ENCODE measurements around the gene MRPL22. TPM values are rescaled to one million over a fixed set of nuclear protein-coding genes. Genes with fewer than 3 reads are reported as not detected.
"Not testable (repeated sequence)": the region's sequence is repeated elsewhere in the genome, so short reads cannot be mapped to it uniquely, and the experiment has no call there.

The MRPL22 gene
- total and polyA plus RNA-seq, 9 donors: 29.0 to 39.6 (median 34.9) TPM

DNA sequence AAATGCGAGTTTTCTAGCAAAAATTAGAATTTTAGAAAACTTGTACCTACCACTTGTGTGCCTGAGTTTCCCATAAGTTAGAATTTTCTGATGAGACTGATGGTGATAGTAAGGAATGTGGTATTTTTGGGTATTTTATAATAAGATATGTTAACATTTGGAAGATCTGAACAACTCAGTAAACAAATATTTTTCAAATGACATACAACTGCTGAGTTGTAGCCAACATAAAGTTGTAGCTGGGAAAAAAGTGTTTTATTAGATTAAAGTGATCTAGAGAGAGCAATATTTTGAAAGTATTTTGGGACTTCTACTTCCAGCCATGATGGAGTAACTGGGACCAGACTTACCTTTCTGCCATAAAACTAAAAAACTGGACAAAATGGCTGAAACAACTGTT, 40.8 kb upstream of the MRPL22 start:
- H3K36me3 ChIP-seq (ENCODE audit: control insufficient read depth, insufficient read depth, low read length): peaks cover 55% of the 10 kb centered on the region
- no peak overlapping the region for H3K4me3 ChIP-seq (ENCODE audit: low read length)
- no CpG with 5 or more reads among the region's 1 CpG for WGBS (ENCODE audit: insufficient coverage)
- H3K27me3 ChIP-seq (ENCODE audit: control insufficient read depth, insufficient read depth, low read length): no peaks in the 10 kb centered on the region
- H3K9me3 ChIP-seq (replicated peaks; ENCODE audit: control insufficient read depth, low read depth, low read length): no peaks in the 10 kb centered on the region
- H3K27ac ChIP-seq (ENCODE audit: low read length): no peak overlapping the region
- DNase-seq: peak; percentile 50
- peaks cover 2% of the 10 kb centered on the region for H3K4me1 ChIP-seq (ENCODE audit: control insufficient read depth, insufficient read depth, low read length)

DNA sequence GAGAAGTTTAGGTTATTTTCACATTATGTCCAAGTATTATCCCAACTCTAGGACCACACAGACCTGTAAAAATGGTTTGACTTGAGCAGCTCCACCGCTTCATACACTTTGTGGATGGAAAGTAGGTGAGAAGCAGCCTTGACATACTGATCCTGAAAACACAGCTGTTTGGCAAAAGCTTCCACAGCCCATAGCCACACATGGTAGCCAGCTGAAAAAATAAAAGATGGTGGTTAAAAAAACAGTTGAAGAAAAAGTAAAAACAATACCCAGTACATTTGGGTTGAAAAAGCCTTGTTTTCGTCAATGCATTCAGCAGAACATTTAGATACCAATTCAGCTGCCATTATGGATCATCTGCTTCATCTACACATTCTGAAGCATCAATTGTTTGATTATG, 39.6 kb upstream of the MRPL22 start:
- no peak overlapping the region for H3K4me3 ChIP-seq (ENCODE audit: low read length)
- H3K27ac ChIP-seq (ENCODE audit: low read length): no peak overlapping the region
- H3K4me1 ChIP-seq (ENCODE audit: control insufficient read depth, insufficient read depth, low read length): peaks cover 2% of the 10 kb centered on the region
- peaks cover 52% of the 10 kb centered on the region for H3K36me3 ChIP-seq (ENCODE audit: control insufficient read depth, insufficient read depth, low read length)
- H3K9me3 ChIP-seq (replicated peaks; ENCODE audit: control insufficient read depth, low read depth, low read length): no peaks in the 10 kb centered on the region
- H3K27me3 ChIP-seq (ENCODE audit: control insufficient read depth, insufficient read depth, low read length): no peaks in the 10 kb centered on the region
- peak; percentile 12 for DNase-seq
- no CpG with 5 or more reads among the region's 2 CpGs for WGBS (ENCODE audit: insufficient coverage)

DNA sequence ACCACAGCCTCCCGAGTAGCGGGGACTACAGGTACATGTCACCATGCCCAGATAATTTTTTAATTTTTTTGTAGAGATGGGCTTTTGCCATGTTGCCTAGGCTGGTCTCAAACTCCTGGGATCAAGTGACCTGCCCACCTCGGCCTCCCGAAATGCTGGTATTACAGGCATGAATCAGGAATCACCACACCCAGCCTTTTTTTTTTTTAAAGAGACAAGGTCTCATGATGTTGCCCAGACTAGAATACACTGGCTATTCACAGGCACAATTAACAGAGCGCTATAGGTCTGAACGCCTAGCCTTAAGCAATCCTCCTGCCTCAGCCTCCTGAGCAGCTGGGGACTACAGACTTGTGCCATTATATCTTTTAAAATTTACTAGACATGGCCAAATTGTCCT, 39.0 kb upstream of the MRPL22 start:
- Histone ChIP-seq H3K4me3 (ENCODE audit: low read length) (no peak overlapping the region), H3K27me3 (ENCODE audit: control insufficient read depth, insufficient read depth, low read length) (no peaks in the 10 kb centered on the region), H3K36me3 (ENCODE audit: control insufficient read depth, insufficient read depth, low read length) (peaks cover 52% of the 10 kb centered on the region), H3K9me3 (replicated peaks; ENCODE audit: control insufficient read depth, low read depth, low read length) (no peaks in the 10 kb centered on the region), H3K27ac (ENCODE audit: low read length) (no peak overlapping the region), H3K4me1 (ENCODE audit: control insufficient read depth, insufficient read depth, low read length) (peaks cover 2% of the 10 kb centered on the region)
- WGBS (ENCODE audit: insufficient coverage): 86% methylated on average over 4 of the region's 6 CpGs
- no peak for DNase-seq

- WGBS (ENCODE audit: insufficient coverage): no CpG with 5 or more reads among the region's 7 CpGs
- not testable (repeated sequence) for DNase-seq; H3K9me3 ChIP-seq (replicated peaks; ENCODE audit: control insufficient read depth, low read depth, low read length); H3K4me1 ChIP-seq (ENCODE audit: control insufficient read depth, insufficient read depth, low read length); H3K27me3 ChIP-seq (ENCODE audit: control insufficient read depth, insufficient read depth, low read length); H3K4me3 ChIP-seq (ENCODE audit: low read length); H3K27ac ChIP-seq (ENCODE audit: low read length)
- peaks cover 57% of the 10 kb centered on the region for H3K36me3 ChIP-seq (ENCODE audit: control insufficient read depth, insufficient read depth, low read length)
Measured at GRCh38 chr5:154905601-154906000, 35.3 kb upstream of the MRPL22 start.

DNA sequence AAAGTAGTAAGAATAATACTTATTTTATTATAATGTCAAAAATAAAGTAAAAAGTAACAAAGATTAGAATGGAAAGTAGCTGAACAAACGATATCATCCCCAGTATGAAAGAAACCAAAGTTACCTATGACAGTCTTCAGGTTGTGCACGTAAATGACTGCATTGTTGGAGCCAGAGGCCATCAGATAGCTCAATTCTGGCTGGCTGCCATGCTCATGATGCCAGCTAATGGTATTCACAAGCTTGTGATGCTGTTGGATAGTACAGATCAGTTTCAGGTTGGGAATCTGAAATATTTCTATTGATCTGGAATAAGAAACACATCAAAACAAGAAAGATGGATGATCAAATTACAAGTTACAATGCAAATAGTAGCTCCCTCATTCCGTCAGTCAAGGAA, 24.0 kb upstream of the MRPL22 start:
- no peaks in the 10 kb centered on the region for H3K9me3 ChIP-seq (replicated peaks; ENCODE audit: control insufficient read depth, low read depth, low read length)
- no peak overlapping the region for H3K4me3 ChIP-seq (ENCODE audit: low read length)
- WGBS (ENCODE audit: insufficient coverage): 80% methylated on average over 1 of the region's 3 CpGs
- no peaks in the 10 kb centered on the region for H3K27me3 ChIP-seq (ENCODE audit: control insufficient read depth, insufficient read depth, low read length)
- H3K36me3 ChIP-seq (ENCODE audit: control insufficient read depth, insufficient read depth, low read length): peaks cover 46% of the 10 kb centered on the region
- H3K4me1 ChIP-seq (ENCODE audit: control insufficient read depth, insufficient read depth, low read length): no peaks in the 10 kb centered on the region
- H3K27ac ChIP-seq (ENCODE audit: low read length): no peak overlapping the region
- DNase-seq: no peak

GRCh38 chr5:154917757-154918156, 23.1 kb upstream of the MRPL22 start:
- Histone ChIP-seq H3K27me3 (ENCODE audit: control insufficient read depth, insufficient read depth, low read length) (no peaks in the 10 kb centered on the region), H3K4me3 (ENCODE audit: low read length) (no peak overlapping the region), H3K9me3 (replicated peaks; ENCODE audit: control insufficient read depth, low read depth, low read length) (no peaks in the 10 kb centered on the region), H3K36me3 (ENCODE audit: control insufficient read depth, insufficient read depth, low read length) (peaks cover 38% of the 10 kb centered on the region), H3K27ac (ENCODE audit: low read length) (no peak overlapping the region), H3K4me1 (ENCODE audit: control insufficient read depth, insufficient read depth, low read length) (no peaks in the 10 kb centered on the region)
- 95% methylated on average over 2 of the region's 4 CpGs for WGBS (ENCODE audit: insufficient coverage)
- no peak for DNase-seq

DNA sequence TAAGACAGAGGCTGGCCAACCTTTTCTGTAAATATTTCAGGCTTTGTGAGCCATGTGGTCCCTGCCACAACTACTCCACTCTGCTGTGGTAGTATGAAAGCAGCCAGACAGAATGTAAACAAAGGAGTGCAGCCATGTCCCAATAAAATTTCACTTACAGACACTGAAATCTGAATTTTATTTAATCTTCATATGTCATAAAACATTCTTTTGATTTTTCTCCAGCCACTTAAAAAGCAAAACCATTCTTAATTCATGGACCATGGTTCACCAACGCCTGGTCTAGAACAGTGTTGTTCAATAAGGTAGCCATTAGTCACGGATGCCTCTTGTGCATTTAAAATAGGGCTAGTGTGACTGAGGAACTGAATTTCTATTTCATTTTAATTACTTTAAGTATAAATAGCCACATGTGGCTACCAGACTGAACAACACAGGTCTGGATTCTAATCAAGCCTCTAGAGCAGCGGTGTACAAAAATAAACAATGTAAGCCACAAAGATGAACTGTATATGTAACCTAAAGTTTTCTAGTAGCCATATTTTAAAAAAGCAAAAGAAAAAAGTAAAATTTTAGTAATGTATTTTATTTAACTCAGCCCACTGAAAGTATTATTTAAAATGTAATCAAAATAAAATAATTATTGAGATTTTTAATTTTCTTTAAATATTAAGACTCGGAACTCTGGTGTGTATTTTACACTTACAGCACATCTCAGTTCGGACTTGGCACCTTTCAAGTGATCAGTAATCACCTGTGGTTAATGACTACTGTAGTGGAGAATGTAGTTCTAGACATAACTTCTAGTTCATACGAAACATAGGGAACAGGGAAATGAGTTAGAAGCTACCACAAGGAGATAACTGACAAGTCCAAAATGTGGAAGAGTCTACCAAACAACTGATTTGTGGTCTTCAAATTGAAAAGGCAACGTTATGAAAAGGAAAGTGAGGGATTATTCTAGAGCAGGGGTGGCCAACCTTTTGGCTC, 17.1 kb upstream of the MRPL22 start:
- Histone ChIP-seq H3K4me1 (ENCODE audit: control insufficient read depth, insufficient read depth, low read length) (no peaks in the 10 kb centered on the region), H3K36me3 (ENCODE audit: control insufficient read depth, insufficient read depth, low read length) (peaks cover 43% of the 10 kb centered on the region), H3K9me3 (replicated peaks; ENCODE audit: control insufficient read depth, low read depth, low read length) (no peaks in the 10 kb centered on the region), H3K4me3 (ENCODE audit: low read length) (no peak overlapping the region), H3K27ac (ENCODE audit: low read length) (no peak overlapping the region), H3K27me3 (ENCODE audit: control insufficient read depth, insufficient read depth, low read length) (no peaks in the 10 kb centered on the region)
- 80% methylated on average over 1 of the region's 7 CpGs for WGBS (ENCODE audit: insufficient coverage)
- no peak for DNase-seq

DNA sequence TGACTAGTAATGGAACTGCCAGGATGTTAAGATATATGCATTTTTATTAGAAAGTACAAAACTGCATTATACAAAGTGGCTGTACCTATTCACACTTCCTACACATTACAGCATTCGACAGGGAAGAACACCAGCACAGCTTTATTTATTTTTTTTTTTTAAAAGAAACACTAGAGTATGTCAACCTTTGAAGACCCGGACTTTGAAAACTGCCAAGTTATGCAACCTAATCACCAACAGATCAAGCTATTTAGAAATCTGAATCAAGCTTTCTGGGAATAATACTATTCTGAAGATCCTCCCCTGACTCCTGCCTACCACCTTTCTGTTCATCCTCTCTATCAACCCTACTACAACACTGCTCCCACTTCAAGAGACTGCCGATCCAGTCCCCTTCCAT, 7.3 kb upstream of the MRPL22 start:
- Histone ChIP-seq H3K4me1 (ENCODE audit: control insufficient read depth, insufficient read depth, low read length) (peaks cover 11% of the 10 kb centered on the region), H3K9me3 (replicated peaks; ENCODE audit: control insufficient read depth, low read depth, low read length) (no peaks in the 10 kb centered on the region), H3K27ac (ENCODE audit: low read length) (no peak overlapping the region), H3K36me3 (ENCODE audit: control insufficient read depth, insufficient read depth, low read length) (peaks cover 26% of the 10 kb centered on the region), H3K4me3 (ENCODE audit: low read length) (no peak overlapping the region), H3K27me3 (ENCODE audit: control insufficient read depth, insufficient read depth, low read length) (no peaks in the 10 kb centered on the region)
- 86% methylated on average over 2 of the region's 3 CpGs for WGBS (ENCODE audit: insufficient coverage)
- no peak for DNase-seq

DNA sequence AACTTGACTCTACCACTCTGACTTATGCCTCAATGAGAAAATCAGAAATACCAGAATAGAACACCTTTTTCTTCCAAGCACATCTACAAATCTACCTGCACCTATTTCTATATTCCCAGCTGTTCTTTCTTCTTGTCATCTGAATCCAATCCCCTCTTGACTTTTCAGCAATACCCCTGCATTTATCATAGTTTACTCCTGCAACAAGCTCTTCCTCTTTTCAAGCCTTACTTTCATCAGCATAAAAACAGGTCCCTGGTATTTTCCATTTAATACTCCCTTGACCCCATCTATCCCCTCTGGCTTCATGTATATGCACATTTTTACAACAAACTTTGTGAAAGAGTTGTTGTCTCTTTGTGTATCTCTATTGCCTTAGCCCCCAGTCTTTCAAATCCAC, 6.0 kb upstream of the MRPL22 start:
- Histone ChIP-seq H3K9me3 (replicated peaks; ENCODE audit: control insufficient read depth, low read depth, low read length) (no peaks in the 10 kb centered on the region), H3K27me3 (ENCODE audit: control insufficient read depth, insufficient read depth, low read length) (no peaks in the 10 kb centered on the region), H3K4me3 (ENCODE audit: low read length) (no peak overlapping the region), H3K4me1 (ENCODE audit: control insufficient read depth, insufficient read depth, low read length) (peaks cover 11% of the 10 kb centered on the region), H3K27ac (ENCODE audit: low read length) (no peak overlapping the region), H3K36me3 (ENCODE audit: control insufficient read depth, insufficient read depth, low read length) (peaks cover 19% of the 10 kb centered on the region)
- no peak for DNase-seq

GRCh38 chr5:154937186-154937717, 3.6 kb upstream of the MRPL22 start:
- peak overlapping the region; percentile 75 for H3K27ac ChIP-seq (ENCODE audit: low read length)
- no peaks in the 10 kb centered on the region for H3K9me3 ChIP-seq (replicated peaks; ENCODE audit: control insufficient read depth, low read depth, low read length)
- peaks cover 15% of the 10 kb centered on the region for H3K4me1 ChIP-seq (ENCODE audit: control insufficient read depth, insufficient read depth, low read length)
- 0% methylated on average over 5 of the region's 11 CpGs for WGBS (ENCODE audit: insufficient coverage)
- peak overlapping the region; percentile 97 for H3K4me3 ChIP-seq (ENCODE audit: low read length)
- peak; percentile 13 for DNase-seq
- H3K36me3 ChIP-seq (ENCODE audit: control insufficient read depth, insufficient read depth, low read length): peaks cover 9% of the 10 kb centered on the region
- no peaks in the 10 kb centered on the region for H3K27me3 ChIP-seq (ENCODE audit: control insufficient read depth, insufficient read depth, low read length)

Measured in muscle of leg (tissue), 11 donors.